HepG2 (cell line): ENCODE data around the gene RIF1. TPM values are rescaled to one million over a fixed set of nuclear protein-coding genes. Genes with fewer than 3 reads are reported as not detected.

Experiments
- ATAC-seq: fragments of 200-7000 bp; cut with Tn5 transposase; 3 replicates; pipeline ENCODE4 v1.9.1; 2020; ENCODE audit warnings: mild to moderate bottlenecking, moderate library complexity
- BruUV-seq: library from RNA; stranded (reverse); fragments of 400-500 nt; replicated peaks from 2 replicates; lab custom pipeline; 2021; lab: Mats Ljungman, UMichigan
- CTCF ChIA-PET: fragments of 300-600 bp; formaldehyde crosslinking; extraction: SDS; loops from one replicate; lab custom pipeline; 2021; ENCODE audit warnings: low total read pairs, inconsistent platforms, low intra/inter-chr PET ratio; lab: Yijun Ruan, JAX
- POLR2A ChIA-PET: fragments of 350-600 bp; sonication (Branson Sonifier 250); formaldehyde crosslinking; loops from one replicate; lab custom pipeline; 2020; ENCODE audit warnings: antibody characterized with exemption, inconsistent platforms; lab: Yijun Ruan, JAX
- DNase-seq: peaks from one replicate; pipeline ENCODE4 v3.0.0-alpha.2; 2015; ENCODE audit warnings: low spot score
- FAIRE-seq: peaks from 3 replicates; lab custom pipeline; 2011; peaks lifted over from hg19 to GRCh38; lab: Jason Lieb, UNC
- H2AFZ ChIP-seq: one replicate; pipeline ENCODE4 v1.6.1; 2011; ENCODE audit warnings: low read length, inconsistent platforms
- H3K27ac ChIP-seq: fragments of 300-600 bp; 3 replicates; pipeline ENCODE4 v1.8.0; 2011; ENCODE audit warnings: mixed run types, mild to moderate bottlenecking, mixed read lengths, low read length, inconsistent platforms; ENCODE audit not compliant: insufficient read depth; ENCODE audit errors: extremely low read length
- H3K27me3 ChIP-seq, 2 experiments: fragments of 200-600 bp in 1 of 2; 2 replicates in 1 of 2; 3 replicates in 1 of 2; pipeline versions ENCODE4 v1.6.0 to v1.8.0; 2011; ENCODE audit warnings: low read length in 2 of 2, mild to moderate bottlenecking in 2 of 2, moderate library complexity in 2 of 2, inconsistent platforms in 1 of 2; ENCODE audit not compliant: insufficient read depth in 2 of 2, control insufficient read depth in 1 of 2
- H3K36me3 ChIP-seq, 2 experiments: fragments of 200-600 bp in 1 of 2; replicated peaks in 1 of 2; 2 replicates in 1 of 2; 3 replicates in 1 of 2; pipeline versions ENCODE4 v1.5.1 to v1.8.0; 2011; ENCODE audit warnings: low read length in 2 of 2, inconsistent platforms in 1 of 2; ENCODE audit not compliant: insufficient read depth in 2 of 2, control insufficient read depth in 1 of 2
- H3K4me1 ChIP-seq: 2 replicates; pipeline ENCODE4 v1.5.1; 2012; ENCODE audit warnings: low read length, inconsistent platforms; ENCODE audit not compliant: insufficient read depth
- H3K4me2 ChIP-seq: 2 replicates; pipeline ENCODE4 v1.6.0; 2011; ENCODE audit warnings: low read depth, low read length, inconsistent platforms
- H3K4me3 ChIP-seq, 3 experiments: fragments of 200-600 bp in 1 of 3; sonication (generic), shearing (Covaris generic) in 1 of 3; replicated peaks in 1 of 3; 2 replicates each; pipeline ENCODE4 v1.5.1; 2011 to 2016; ENCODE audit warnings: low read length in 3 of 3, inconsistent platforms in 2 of 3, low read depth in 2 of 3, mild to moderate bottlenecking in 2 of 3, control low read depth in 1 of 3, mixed read lengths in 1 of 3; ENCODE audit not compliant: insufficient read depth in 1 of 3
- H3K79me2 ChIP-seq: one replicate; pipeline ENCODE4 v1.6.1; 2011; ENCODE audit warnings: low read length, inconsistent platforms; ENCODE audit not compliant: insufficient read depth
- H3K9ac ChIP-seq: 2 replicates; pipeline ENCODE4 v1.6.0; 2011; ENCODE audit warnings: mild to moderate bottlenecking, low read depth, low read length, inconsistent platforms; ENCODE audit not compliant: insufficient read depth
- H3K9me3 ChIP-seq: 2 replicates; pipeline ENCODE4 v1.5.1; 2012; ENCODE audit warnings: mild to moderate bottlenecking, low read length
- H4K20me1 ChIP-seq: 2 replicates; pipeline ENCODE4 v1.6.0; 2011; ENCODE audit warnings: inconsistent platforms, mild to moderate bottlenecking, low read length, moderate library complexity; ENCODE audit not compliant: insufficient read depth
- CREM ChIP-seq, 2 experiments: sonication (generic) in 1 of 2; formaldehyde crosslinking in 1 of 2; IDR thresholded peaks; 2 replicates each; pipeline versions ENCODE4 v1.4.0 to v1.6.1; 2016 to 2020; ENCODE audit warnings: antibody characterized with exemption in 1 of 2, mild to moderate bottlenecking in 1 of 2, missing genetic modification reagents in 1 of 2
- SMYD3 ChIP-seq: sonication (generic); formaldehyde crosslinking; IDR thresholded peaks from 2 replicates; pipeline ENCODE4 v1.8.1; 2023; ENCODE audit warnings: mild to moderate bottlenecking, missing genetic modification reagents
- ZBTB43 ChIP-seq: sonication (generic); formaldehyde crosslinking; conservative IDR thresholded peaks from 2 replicates; pipeline ENCODE4 v1.4.0; 2020; ENCODE audit warnings: missing genetic modification reagents
- ZNF276 ChIP-seq: sonication (generic); formaldehyde crosslinking; IDR thresholded peaks from 2 replicates; pipeline ENCODE4 v1.4.0; 2020; ENCODE audit warnings: mild to moderate bottlenecking, low read depth, missing genetic modification reagents
- ZNF446 ChIP-seq: sonication (generic); formaldehyde crosslinking; IDR thresholded peaks from 2 replicates; pipeline ENCODE4 v1.5.0; 2020; ENCODE audit warnings: mild to moderate bottlenecking, missing genetic modification reagents
- whole genome bisulfite sequencing: methylation state at CpG from one replicate; pipeline ENCODE4 v1.1.6; 2017; ENCODE audit warnings: low lambda C conversion rate; 5-methylcytosine and 5-hydroxymethylcytosine counted together
- in situ Hi-C: cut with HindIII; loops from 2 replicates; pipeline ENCODE4 v1.10.0; 2017; ENCODE audit warnings: low pct_unique_long_range_greater_than_20kb; ENCODE audit not compliant: extremely low pct_ligation_motif_present
- intact Hi-C: fragments of 100-400 bp; cut with micrococcal nuclease; formaldehyde crosslinking; loops from one replicate; pipeline ENCODE4 v1.10.0; 2022; ENCODE audit not compliant: unreplicated experiment
- polyA plus RNA-seq, 8 experiments: library from polyadenylated mRNA; depleted of rRNA in 3 of 8; stranded (reverse) in 7 of 8; unstranded in 1 of 8; fragments of >200 nt; fragmentation: Illumina TruSeq in 4 of 8; extraction: Trizol in 4 of 8; gene quantifications; 2 replicates each; pipeline versions ENCODE4 v1.2.1 to v1.2.3, GENCODE V29; 2011 to 2016; ENCODE audit warnings: low read depth in 4 of 8, missing spikeins in 1 of 8, mixed read lengths in 1 of 8; ENCODE audit not compliant: insufficient read depth in 1 of 8
- total RNA-seq, 5 experiments: library from RNA; depleted of rRNA; stranded (reverse); fragments of >200 nt; fragmentation: Illumina TruSeq; extraction: Trizol; gene quantifications; 2 replicates each; pipeline ENCODE4 v1.2.3, GENCODE V29; 2016; ENCODE audit warnings: low read depth in 1 of 5

Gene RIF1
- total and polyA plus RNA-seq, 2 of the 13 experiments (the other 11 are each of a cell fraction or from before 2014, with no cell fraction given), result 12.1 to 73.6 TPM

- intact Hi-C loops, result no loop called here
- ATAC-seq, result no peak
- Histone ChIP-seq H3K4me1 (no peaks in the 10 kb centered on the region), H3K36me3 (no peaks in the 10 kb centered on the region), H4K20me1 (no peaks in the 10 kb centered on the region), H2AFZ (no peak overlapping the region), H3K27me3 (no peaks in the 10 kb centered on the region), H3K79me2 (no peaks in the 10 kb centered on the region), H3K4me3 (no peak overlapping the region), H3K9ac (no peak overlapping the region)
- ChIA-PET CTCF (no interaction called here), POLR2A (no interaction called here)
- BruUV-seq, result no TSS peak
- FAIRE-seq, result no peak
- in situ Hi-C loops, result no loop called here
- TF ChIP-seq ZBTB43 (CRISPR knock-in tag) (no peak), ZNF276 (CRISPR knock-in tag) (no peak), CREM (IDR thresholded peaks at IDR 0.05) (no peak), CREM (CRISPR knock-in tag; IDR thresholded peaks at IDR 0.05) (no peak), SMYD3 (CRISPR knock-in tag) (no peak), ZNF446 (no peak)
- TF ChIP-seq, all 625 proteins: peak for 0
- DNase-seq, result no peak
- Histone ChIP-seq H3K4me2 (no peak overlapping the region), H3K9me3 (no peaks in the 10 kb centered on the region), H3K27ac (no peak overlapping the region)
- 46% methylated on average over 3 of the region's 3 CpGs for WGBS
Measured at GRCh38 chr2:151523850-151524249, 114.1 kb downstream of the RIF1 start.
